ENCODE data around the gene RPS19.

RPS19 gene

DNA sequence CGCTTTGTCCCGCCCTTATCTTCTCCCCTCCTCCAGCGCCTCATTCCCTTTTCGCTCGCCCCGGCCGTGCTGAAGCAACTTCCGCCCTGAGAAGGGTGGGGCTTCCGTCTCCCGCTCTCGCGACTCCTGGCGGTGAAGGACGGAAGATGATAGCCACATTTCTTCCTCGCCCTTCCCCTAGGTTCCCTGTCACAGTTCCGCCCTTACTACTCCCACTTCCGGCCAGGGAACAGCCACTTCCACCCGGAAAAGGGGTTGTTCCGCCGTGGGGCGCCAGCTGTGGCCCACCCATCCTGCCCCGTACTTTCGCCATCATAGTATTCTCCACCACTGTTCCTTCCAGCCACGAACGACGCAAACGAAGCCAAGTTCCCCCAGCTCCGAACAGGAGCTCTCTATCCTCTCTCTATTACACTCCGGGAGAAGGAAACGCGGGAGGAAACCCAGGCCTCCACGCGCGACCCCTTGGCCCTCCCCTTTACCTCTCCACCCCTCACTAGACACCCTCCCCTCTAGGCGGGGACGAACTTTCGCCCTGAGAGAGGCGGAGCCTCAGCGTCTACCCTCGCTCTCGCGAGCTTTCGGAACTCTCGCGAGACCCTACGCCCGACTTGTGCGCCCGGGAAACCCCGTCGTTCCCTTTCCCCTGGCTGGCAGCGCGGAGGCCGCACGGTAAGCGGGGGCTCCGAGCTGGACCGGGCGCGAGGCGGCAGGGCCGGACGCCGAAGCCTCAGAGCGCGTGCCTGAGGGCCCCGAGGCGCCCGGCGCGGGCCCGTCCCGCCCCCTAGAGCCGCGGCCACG is at the start of gene RPS19:
RPS19 (plus strand) TSS at position 638 of the 801 bp plus-strand sequence. CDS start 520 bp downstream, outside the sequence.
- Histone ChIP-seq H3K36me3 (ENCODE audit: low read depth) (peaks cover 45% of the 10 kb centered on the region), H3K27ac (ENCODE audit: poor library complexity, severe bottlenecking) (peak within 1 kb of the TSS; percentile 87), H3K4me3 (ENCODE audit: severe bottlenecking) (peak within 1 kb of the TSS; percentile 90), H3K9me3 (ENCODE audit: severe bottlenecking) (no peaks in the 10 kb centered on the region), H3K4me1 (ENCODE audit: insufficient read depth, poor library complexity, severe bottlenecking) (peaks cover 13% of the 10 kb centered on the region), H3K27me3 (ENCODE audit: insufficient read depth, poor library complexity, severe bottlenecking) (no peaks in the 10 kb centered on the region)
- ATAC-seq (ENCODE audit: low read depth) (peak; percentile 84), DNase-seq (ENCODE audit: low spot score) (peak; percentile 95)
- TF ChIP-seq, protein P1, sequence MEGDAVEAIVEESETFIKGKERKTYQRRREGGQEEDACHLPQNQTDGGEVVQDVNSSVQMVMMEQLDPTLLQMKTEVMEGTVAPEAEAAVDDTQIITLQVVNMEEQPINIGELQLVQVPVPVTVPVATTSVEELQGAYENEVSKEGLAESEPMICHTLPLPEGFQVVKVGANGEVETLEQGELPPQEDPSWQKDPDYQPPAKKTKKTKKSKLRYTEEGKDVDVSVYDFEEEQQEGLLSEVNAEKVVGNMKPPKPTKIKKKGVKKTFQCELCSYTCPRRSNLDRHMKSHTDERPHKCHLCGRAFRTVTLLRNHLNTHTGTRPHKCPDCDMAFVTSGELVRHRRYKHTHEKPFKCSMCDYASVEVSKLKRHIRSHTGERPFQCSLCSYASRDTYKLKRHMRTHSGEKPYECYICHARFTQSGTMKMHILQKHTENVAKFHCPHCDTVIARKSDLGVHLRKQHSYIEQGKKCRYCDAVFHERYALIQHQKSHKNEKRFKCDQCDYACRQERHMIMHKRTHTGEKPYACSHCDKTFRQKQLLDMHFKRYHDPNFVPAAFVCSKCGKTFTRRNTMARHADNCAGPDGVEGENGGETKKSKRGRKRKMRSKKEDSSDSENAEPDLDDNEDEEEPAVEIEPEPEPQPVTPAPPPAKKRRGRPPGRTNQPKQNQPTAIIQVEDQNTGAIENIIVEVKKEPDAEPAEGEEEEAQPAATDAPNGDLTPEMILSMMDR (IDR thresholded peaks at IDR 0.05; ENCODE audit: poor library complexity, severe bottlenecking), result peak; percentile 66

DNA sequence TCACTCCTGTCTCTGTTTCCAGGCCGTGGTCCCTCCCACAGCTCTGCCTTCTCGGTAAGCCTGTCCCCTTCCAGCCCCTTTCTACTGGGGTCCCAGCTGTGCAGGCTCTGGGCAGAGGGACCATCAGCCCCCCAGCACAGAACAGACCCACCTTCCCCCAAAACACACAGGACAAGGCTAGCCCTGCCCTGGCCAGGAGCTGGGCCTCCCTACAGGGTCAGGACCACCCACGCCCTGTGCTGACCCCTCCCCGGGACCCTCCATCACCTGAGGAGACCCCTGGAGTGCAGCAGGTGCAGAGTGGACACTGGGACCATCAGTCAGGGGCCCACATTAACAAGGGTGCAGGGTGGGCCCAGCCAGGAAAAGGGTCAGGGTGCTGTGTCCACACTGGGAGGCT is 49.8 kb upstream of the RPS19 start:
- ATAC-seq (ENCODE audit: low read depth) (no peak), DNase-seq (ENCODE audit: low spot score) (no peak)
- Histone ChIP-seq H3K4me3 (ENCODE audit: severe bottlenecking) (no peak overlapping the region), H3K36me3 (ENCODE audit: low read depth) (no peaks in the 10 kb centered on the region), H3K9me3 (ENCODE audit: severe bottlenecking) (no peaks in the 10 kb centered on the region), H3K27ac (ENCODE audit: poor library complexity, severe bottlenecking) (no peak overlapping the region), H3K4me1 (ENCODE audit: insufficient read depth, poor library complexity, severe bottlenecking) (no peaks in the 10 kb centered on the region), H3K27me3 (ENCODE audit: insufficient read depth, poor library complexity, severe bottlenecking) (no peaks in the 10 kb centered on the region)
- TF ChIP-seq, protein P1 (IDR thresholded peaks at IDR 0.05; ENCODE audit: poor library complexity, severe bottlenecking), result no peak

DNA sequence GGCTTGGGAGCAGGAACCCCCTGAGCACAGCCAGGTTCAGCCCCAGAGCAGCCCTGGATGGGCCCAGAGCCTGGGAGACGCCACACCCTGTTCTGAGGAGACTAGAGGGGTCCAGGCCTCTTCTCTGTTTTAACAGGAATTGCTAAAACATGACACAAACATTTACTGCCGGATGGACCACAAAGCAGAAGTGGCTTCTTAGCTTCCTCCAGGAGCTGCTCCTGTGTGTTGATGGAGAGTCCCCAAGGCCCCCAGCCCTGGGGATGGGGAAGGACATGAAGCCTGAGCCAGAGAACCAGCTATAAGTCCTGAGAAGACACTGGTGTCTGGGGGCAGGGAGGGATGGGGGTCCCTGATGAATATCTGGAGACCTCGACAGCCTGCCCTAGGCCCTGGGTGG is 49.0 kb upstream of the RPS19 start:
- Histone ChIP-seq H3K4me1 (ENCODE audit: insufficient read depth, poor library complexity, severe bottlenecking) (no peaks in the 10 kb centered on the region), H3K27ac (ENCODE audit: poor library complexity, severe bottlenecking) (no peak overlapping the region), H3K36me3 (ENCODE audit: low read depth) (no peaks in the 10 kb centered on the region), H3K4me3 (ENCODE audit: severe bottlenecking) (no peak overlapping the region), H3K27me3 (ENCODE audit: insufficient read depth, poor library complexity, severe bottlenecking) (no peaks in the 10 kb centered on the region), H3K9me3 (ENCODE audit: severe bottlenecking) (no peaks in the 10 kb centered on the region)
- TF ChIP-seq, protein P1 (IDR thresholded peaks at IDR 0.05; ENCODE audit: poor library complexity, severe bottlenecking), result no peak
- ATAC-seq (ENCODE audit: low read depth) (no peak), DNase-seq (ENCODE audit: low spot score) (no peak)

DNA sequence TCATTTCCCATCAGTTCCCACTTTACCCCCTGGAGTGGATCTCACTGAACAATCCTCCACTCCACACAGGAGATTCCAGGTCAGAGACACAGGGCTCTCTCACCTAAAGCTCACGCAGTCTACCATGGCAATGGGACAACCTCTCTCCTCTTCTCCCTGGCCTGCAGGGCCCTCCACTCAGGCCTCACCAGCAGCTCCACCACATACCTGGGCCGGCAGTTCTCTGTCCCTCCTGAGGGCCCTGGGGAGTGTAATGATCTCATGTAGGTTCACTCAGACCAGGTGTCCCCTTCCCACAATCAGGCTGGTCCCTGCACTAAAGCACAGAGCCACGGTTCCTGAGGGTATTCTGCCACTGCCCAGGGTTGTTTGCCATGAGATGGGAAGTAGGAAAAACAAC is 48.1 kb upstream of the RPS19 start:
- ATAC-seq (ENCODE audit: low read depth), result no peak
- TF ChIP-seq, protein P1 (IDR thresholded peaks at IDR 0.05; ENCODE audit: poor library complexity, severe bottlenecking), result no peak
- no peaks in the 10 kb centered on the region for H3K36me3 ChIP-seq (ENCODE audit: low read depth)
- H3K9me3 ChIP-seq (ENCODE audit: severe bottlenecking), result no peaks in the 10 kb centered on the region
- no peaks in the 10 kb centered on the region for H3K27me3 ChIP-seq (ENCODE audit: insufficient read depth, poor library complexity, severe bottlenecking)
- H3K4me1 ChIP-seq (ENCODE audit: insufficient read depth, poor library complexity, severe bottlenecking), result no peaks in the 10 kb centered on the region
- no peak overlapping the region for H3K27ac ChIP-seq (ENCODE audit: poor library complexity, severe bottlenecking)
- no peak for DNase-seq (ENCODE audit: low spot score)
- no peak overlapping the region for H3K4me3 ChIP-seq (ENCODE audit: severe bottlenecking)

DNA sequence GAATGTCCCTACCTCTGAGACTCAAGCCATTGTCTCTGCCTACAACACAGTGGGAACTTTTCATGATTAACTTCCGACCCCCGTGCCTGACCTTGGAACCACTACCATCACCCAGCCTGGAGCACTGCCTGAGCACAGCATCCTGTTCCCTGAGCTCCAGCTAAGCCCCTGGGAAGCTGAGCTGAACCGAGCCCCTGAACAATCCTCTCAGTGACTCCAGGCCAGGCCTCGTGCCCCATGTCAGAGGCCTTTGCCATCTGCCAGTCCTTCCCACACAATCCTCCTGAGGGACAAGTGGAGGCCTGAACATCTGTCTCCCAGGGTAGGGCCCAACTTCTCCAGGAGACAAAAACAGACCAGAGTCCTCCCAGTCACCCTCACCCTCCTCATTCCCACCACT is 46.1 kb upstream of the RPS19 start:
- no peak overlapping the region for H3K4me3 ChIP-seq (ENCODE audit: severe bottlenecking)
- TF ChIP-seq, protein P1 (IDR thresholded peaks at IDR 0.05; ENCODE audit: poor library complexity, severe bottlenecking), result no peak
- ATAC-seq (ENCODE audit: low read depth), result no peak
- no peaks in the 10 kb centered on the region for H3K36me3 ChIP-seq (ENCODE audit: low read depth)
- no peaks in the 10 kb centered on the region for H3K4me1 ChIP-seq (ENCODE audit: insufficient read depth, poor library complexity, severe bottlenecking)
- H3K27ac ChIP-seq (ENCODE audit: poor library complexity, severe bottlenecking), result no peak overlapping the region
- DNase-seq (ENCODE audit: low spot score), result no peak
- H3K9me3 ChIP-seq (ENCODE audit: severe bottlenecking), result no peaks in the 10 kb centered on the region
- H3K27me3 ChIP-seq (ENCODE audit: insufficient read depth, poor library complexity, severe bottlenecking), result peaks cover 3% of the 10 kb centered on the region

Measured in RWPE2 (cell line).